NT2/D1 (cell line): ENCODE results near the gene COL18A1.

Experiments used
- SUZ12 ChIP-seq: IDR thresholded peaks from 2 replicates; pipeline ENCODE4 v1.6.1; 2011; ENCODE audit not compliant: insufficient read length, insufficient read depth; ENCODE audit errors: extremely low read depth
- YY1 ChIP-seq: IDR thresholded peaks from 2 replicates; pipeline ENCODE4 v1.6.1; 2011; ENCODE audit not compliant: insufficient read length, insufficient read depth
- ZNF274 ChIP-seq: IDR thresholded peaks from 2 replicates; pipeline ENCODE4 v1.6.1; 2011; ENCODE audit warnings: mild to moderate bottlenecking, low read depth, low read length

DNA sequence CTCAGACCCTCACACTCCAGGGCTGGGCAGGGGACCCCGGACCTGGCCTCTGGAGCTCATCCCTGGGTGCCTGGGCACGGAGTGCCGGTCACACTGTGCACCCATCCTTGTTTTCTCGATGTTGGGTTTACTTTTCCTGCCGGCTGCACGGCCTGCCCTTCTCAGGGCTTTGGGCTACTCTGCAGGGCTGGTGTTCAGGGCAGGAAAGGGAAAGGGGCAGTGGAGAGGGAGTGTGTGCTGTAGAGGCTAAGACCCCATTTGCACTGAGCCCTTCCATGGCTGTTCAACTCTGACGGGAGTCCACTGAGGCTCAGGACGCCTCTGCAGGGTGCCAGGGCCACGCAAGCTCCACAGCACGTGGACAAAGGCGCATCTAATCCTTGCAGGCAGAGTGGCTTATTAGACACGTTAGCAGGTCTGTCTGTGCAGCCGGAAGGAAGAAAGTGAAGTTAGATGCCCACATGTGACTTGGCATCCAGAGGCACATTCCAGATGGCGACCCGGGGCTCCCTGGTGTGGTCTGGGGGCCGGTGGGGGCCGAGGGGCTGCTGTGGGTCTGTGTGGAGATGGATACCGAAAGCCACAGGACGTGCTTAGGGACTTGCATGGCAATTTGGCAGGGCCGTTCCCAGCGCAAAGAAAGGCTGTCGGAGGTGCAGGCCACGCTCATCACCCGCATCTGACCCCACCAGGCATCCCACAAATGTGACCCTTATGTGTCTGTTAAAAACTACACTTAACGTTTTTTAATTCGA lies 33.6 kb downstream of the COL18A1 start:
- TF ChIP-seq ZNF274, result no peak
- TF ChIP-seq SUZ12, result no peak
- no peak for TF ChIP-seq YY1
